Activated CD8-positive, alpha-beta memory T cell treated with anti-CD3 and anti-CD28 coated beads for 24 hours (primary cell): ENCODE data around the gene RNF217.
"Not testable (repeated sequence)": the region's sequence is repeated elsewhere in the genome, so short reads cannot be mapped to it uniquely, and the experiment has no call there.

ENCODE experiments used
- DNase-seq: peaks from one replicate; pipeline ENCODE4 v3.0.0-alpha.2; 2020

Gene RNF217

GRCh38 chr6:125019918-125020317 lies 57.7 kb downstream of the RNF217 start:
- DNase-seq, result no peak

DNA sequence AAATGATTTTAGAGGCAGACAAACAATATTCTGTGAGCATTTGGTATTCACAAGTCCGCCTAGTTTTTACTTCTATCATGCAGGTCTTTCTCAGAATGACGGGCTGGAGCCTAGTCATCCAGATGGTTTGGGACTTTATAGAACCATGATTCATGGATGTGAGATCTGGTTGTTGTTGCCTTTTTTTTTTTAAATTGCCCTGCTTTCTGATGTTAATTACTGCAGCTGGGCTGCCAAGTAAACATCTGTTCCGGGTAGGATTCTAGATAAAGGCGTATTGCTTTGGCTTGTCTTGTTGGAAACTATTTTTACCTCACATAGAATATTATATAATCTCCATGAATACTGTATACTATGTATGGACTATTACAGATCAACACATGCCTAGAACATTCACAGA lies 58.1 kb downstream of the RNF217 start:
- DNase-seq, result no peak

GRCh38 chr6:125022391-125022989 lies 60.3 kb downstream of the RNF217 start:
- DNase-seq, result no peak

DNA sequence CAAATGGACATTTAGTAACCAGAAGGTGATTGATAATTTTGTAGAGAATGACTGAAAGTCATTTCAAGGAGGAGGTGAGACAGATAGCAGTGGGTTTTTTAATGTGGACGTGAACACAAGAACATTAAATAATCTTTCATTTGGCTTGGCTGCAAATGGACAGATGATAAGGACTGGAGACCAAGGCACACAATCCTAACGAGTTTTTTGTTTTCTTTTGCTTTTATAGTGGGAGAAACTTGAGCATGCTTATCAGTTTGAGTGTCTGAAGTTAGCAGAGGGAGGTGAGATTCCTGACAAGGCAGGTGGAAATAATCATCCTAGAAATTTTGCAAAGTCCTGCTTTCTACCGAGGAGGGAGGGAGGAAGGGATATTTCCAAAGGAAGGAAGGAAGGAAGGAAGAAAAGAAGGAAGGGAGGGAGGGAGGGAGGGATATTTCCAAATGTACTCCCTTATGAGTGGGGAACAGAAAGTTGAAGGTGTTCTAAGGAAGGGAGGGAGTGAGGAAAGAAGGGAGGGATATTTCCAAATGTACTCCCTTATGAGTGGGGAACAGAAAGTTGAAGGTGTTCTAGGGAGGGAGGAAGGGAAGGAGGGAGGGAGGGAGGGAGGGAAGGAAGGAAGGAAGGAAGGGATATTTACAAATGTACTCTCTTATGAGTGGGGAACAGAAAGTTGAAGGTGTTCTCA lies 63.1 kb downstream of the RNF217 start:
- no peak for DNase-seq

GRCh38 chr6:125027287-125027686 lies 65.0 kb downstream of the RNF217 start:
- no peak for DNase-seq

DNA sequence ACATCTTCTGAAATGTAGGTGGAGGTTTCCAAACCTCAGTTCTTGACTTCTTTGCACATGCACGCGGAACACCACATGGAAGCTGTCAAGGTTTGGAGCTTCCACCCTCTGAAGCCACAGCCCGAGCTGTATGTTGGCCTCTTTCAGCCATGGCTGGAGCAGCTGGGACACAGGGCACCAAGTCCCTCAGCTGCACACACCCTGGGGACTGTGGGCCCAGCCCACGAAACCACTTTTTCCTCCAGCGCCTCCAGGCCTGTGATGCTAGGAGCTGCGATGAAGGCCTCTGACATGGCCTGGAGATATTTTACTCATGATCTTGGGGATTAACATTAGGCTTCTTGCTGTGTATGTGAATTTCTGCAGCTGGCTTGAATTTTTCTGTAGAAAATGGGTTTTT lies 68.7 kb downstream of the RNF217 start:
- no peak for DNase-seq

DNA sequence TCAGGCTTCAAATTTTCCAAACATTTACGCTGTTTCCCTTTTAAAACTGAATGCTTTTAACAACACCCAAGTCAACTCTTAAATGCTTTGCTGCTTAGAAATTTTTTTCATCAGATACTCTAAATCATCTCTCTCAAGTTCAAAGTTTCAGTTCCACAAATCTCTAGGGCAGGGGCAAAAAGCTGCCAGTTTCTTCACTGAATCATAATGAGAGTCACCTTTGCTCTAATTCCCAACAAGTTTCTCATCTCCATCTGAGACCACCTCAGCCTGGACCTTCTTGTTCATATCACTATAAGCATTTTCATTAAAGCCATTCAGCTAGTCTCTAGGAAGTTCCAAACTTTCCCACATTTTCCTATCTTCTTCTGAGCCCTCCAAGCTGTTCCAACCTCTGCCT lies 69.1 kb downstream of the RNF217 start:
- DNase-seq, result no peak

DNA sequence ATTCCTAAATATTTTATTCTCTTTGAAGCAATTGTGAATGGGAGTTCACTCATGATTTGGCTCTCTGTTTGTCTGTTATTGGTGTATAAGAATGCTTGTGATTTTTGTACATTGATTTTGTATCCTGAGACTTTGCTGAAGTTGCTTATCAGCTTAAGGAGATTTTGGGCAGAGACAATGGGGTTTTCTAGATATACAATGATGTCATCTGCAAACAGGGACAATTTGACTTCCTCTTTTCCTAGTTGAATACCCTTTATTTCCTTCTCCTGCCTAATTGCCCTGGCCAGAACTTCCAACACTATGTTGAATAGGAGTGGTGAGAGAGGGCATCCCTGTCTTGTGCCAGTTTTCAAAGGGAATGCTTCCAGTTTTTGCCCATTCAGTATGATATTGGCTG lies 72.7 kb downstream of the RNF217 start:
- DNase-seq, result not testable (repeated sequence)

GRCh38 chr6:125036486-125036885 lies 74.2 kb downstream of the RNF217 start:
- not testable (repeated sequence) for DNase-seq

DNA sequence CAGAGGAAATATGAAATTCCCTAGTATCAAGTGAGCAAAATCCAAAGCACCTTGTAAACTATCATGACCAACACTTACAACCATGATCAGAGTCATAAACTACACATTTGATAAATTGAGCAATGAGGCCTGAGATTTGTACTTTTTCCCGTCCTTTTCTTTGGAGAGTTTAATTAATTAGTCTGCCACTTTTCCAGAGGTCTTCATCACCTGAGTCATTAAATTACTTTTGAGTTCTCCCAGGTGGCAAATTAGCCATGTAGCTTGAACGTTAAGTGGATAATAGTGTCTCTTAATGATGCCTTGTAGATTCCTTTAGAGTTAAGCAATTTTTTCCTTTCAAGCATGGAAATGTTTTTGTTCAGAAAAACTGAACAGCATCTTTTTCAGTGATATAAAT lies 75.6 kb downstream of the RNF217 start:
- DNase-seq, result no peak

DNA sequence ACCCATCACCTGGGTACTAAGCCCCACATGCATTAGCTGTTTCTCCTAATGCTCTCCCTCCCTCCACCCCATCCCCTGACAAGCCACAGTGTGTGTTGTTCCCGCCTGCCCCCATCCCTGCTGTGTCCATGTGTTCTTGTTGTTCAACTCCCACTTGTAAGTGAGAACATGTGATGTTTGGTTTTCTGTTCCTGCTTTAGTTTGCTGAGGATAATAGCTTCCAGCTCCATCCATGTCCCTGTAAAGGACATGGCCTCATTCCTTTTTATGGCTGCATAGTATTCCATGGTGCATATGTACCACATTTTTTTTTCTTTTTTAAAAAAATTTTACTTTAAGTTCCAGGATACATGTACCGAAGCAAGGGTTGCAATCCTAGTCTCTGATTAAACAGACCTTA lies 76.7 kb downstream of the RNF217 start:
- DNase-seq, result no peak

GRCh38 chr6:125041740-125042459 lies 79.7 kb downstream of the RNF217 start:
- DNase-seq, result no peak

- DNase-seq, result no peak
These were observed 81.8 kb downstream of the RNF217 start for GRCh38 chr6:125044066-125044465.

DNA sequence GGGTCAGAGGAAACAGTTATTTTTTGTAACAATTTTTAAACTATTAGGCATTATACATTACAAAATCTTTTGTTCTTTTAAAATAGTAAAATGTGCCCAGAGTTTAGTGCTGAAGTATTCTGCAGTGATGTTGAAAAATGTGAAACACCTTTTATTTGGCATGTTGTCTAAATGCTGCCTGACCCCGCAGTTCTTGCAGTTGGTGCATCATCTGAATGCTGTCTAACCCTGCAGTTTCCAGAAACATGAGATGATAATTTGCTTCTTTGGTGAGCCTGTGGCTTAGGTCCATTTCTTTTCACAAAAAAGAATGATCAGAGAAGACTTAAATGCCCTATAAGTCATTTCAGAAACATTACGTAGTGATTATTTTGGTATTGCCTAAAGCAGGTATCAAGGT lies 82.4 kb downstream of the RNF217 start:
- no peak for DNase-seq

DNA sequence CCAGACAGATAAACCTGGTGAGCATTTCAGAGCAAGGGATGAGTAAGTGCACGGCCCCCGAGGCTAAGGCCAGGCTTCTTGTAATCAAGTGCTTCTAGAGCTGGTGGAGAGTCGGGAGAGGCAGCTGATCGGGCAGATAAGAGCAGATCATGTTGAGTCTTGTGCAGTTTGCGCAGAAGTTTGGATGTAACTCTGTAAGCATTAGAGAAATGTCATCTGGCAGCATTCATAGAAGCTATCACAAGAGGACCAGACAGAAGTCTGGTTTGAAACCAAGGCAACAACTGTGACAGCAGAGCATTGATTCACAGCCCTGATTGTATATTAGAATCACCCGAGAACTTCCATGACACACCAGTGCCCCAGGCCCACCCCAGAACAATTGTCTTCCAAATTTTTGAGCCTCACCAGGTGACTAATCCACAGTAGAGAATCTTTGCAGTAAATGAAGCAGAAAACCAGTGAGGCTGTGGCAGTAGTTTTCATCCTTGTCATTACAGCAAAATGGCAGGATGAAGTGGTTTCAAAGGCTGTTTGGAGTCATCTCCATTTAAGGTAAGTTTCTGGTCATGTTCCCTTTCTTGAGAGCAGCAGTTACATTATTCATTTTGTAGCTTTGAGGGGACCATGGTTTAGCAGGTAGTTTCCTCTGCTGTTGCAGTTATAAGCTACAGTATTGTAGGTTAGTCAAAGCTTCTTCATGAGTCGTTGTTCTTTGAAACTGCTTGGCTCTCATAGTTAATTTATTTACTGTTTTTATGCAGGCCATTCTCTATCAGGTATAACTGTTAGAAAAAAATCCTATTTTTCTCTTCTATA lies 84.1 kb downstream of the RNF217 start:
- DNase-seq, result no peak

DNA sequence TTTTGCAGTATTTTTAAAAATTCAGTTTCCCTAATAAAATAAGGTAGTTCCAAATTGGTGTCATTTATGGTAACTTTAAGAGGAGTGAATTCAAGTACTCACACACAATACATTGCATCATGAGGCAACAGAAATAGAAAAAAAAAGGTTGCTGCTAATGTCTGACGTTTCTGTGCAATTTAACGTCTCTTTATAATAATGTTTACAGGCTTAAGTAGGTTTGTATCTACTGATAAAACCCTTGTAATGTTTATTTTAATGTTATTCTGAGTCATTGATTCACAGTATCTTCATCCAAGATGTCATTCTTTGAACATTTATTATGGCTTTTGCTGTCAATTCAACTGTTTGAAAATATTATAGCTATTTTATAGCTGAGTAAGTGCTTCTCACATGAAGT lies 86.0 kb downstream of the RNF217 start:
- no peak for DNase-seq

DNA sequence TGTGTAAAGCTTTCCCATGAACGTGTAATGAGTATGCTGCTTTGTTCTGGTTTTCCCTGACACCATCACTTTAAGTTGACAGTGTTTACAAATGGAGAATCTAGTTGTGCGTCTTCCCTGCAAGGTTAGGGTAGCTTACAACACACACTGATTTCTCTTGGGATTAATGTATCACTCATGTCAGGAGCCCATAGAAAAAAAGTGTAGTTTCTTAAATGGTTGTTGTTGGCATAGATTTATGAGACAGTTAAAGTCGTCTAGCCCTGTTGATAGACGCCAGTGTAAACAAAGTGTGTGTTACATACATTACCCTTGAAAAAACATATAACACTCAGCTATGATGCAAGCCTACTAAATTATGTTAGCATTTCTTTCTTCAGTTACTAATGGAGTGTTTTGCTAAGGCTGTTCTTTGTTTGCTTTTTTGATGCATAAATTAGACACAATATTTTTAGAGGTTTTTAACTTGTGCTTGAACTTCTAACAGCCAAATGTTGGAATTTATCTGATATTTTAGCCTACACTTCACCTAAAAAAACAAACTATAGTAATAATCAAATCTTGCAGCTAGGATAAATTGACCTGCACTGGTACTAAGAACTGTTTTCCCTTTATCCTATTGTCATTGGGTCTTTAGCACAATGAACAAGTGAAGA lies 88.6 kb downstream of the RNF217 start:
- DNase-seq, result no peak

- no peak for DNase-seq
These were observed 91.6 kb downstream of the RNF217 start for GRCh38 chr6:125053809-125054208.

GRCh38 chr6:125054331-125054730 lies 92.1 kb downstream of the RNF217 start:
- DNase-seq, result no peak

GRCh38 chr6:125057392-125058246 lies 95.4 kb downstream of the RNF217 start:
- no peak for DNase-seq

DNA sequence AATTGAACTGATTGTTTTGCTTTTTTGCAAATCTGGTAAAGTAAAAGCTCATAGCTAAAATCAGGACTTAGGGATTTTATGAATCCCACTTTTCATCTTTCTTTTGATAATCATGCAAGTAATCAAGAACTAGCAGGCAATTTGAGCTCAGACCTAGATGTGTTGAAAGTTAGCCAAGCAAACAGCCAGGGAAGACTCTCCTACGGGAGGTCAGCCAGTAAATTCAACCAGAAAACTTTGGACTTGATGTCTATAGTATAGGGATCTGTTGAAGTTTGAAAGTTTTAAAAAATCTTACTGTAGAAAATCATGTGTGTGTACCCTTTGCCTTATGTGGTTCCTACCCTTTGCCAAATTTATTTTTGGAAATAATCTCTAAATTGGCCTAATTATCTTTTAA lies 96.3 kb downstream of the RNF217 start:
- DNase-seq, result no peak

- DNase-seq, result no peak
These were observed 101.1 kb downstream of the RNF217 start for GRCh38 chr6:125063307-125063706.
